NCI-H226 (cell line): ENCODE measurements around the gene MYBPH.
A peak's percentile ranks its signal among the peaks of the same experiment; 100 is the strongest.

Experiments used
- DNase-seq: peaks from one replicate; pipeline ENCODE4 v3.0.0-alpha.2; 2015

MYBPH gene

DNA sequence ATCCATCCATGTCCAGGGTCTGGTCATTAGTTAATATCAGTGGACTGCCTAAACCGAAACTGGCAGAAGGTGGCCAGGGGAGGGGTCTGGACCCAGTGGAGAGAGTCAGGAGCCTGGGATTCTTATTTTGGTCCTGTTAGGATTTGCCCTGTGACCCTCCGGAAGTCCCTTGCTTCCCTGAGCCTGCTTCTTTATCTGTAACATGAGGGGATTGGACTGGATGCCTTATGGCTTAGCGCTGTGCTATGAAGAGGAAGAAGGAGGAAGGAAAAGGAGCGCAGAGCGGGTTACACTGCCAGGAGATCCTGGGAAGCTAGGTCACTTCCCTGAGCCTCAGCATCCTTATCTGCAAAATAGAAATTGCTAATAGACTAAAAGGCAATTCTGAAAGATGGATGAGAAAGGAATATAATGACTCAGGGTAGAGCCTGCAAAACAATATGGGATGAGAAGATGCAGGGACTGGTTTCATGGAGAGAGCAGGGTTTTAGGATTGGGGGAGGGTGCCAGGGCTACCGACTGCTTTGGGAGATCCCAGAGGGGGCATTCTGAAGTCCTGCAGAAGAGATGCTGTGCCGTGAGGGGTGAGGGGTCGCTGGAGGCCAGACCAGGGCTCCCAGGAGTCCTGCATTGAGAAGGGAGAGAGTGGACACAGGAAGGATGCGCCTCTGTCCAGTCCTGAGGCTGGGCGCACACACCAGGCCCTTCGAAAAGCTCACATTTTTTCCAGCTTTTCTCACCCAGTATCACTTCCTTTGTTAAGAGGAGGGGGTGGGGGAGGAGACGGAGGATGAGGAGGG, 48.6 kb downstream of the MYBPH start:
- DNase-seq = no peak

DNA sequence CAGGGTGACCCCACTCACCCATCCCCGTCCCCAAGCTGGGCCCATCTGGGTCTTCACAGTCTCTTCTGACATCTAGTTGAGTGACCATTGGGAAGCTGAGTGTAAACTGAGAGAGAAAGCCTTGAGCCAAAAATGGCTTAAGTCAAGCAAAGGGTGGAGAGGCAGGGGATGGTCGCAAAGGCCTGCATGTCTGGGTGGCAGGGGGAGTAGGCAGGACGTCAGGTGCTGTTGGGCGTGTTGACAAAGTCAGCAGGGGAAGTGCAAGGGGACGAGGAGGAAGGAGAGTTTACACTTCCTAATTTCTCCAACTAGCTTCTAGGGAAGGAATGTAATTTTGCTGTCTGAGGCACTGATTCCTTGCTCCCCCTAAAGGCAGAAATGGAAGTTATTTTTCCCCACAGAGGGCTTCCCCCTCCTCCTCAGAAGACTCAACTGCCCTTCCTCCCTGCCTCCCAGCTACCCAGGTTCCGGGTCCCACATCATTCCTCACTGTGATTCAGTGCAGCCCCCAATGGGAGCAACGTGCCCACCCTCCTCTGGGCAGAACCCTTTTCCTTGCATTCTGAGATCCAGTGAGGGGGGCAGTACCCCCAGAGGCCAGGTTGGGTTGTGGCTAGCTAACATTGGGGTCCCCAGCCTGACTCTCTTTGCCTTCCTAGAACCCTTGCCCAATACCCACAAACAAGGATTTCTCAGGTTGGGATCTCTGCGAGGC, 49.3 kb downstream of the MYBPH start:
- no peak for DNase-seq

DNA sequence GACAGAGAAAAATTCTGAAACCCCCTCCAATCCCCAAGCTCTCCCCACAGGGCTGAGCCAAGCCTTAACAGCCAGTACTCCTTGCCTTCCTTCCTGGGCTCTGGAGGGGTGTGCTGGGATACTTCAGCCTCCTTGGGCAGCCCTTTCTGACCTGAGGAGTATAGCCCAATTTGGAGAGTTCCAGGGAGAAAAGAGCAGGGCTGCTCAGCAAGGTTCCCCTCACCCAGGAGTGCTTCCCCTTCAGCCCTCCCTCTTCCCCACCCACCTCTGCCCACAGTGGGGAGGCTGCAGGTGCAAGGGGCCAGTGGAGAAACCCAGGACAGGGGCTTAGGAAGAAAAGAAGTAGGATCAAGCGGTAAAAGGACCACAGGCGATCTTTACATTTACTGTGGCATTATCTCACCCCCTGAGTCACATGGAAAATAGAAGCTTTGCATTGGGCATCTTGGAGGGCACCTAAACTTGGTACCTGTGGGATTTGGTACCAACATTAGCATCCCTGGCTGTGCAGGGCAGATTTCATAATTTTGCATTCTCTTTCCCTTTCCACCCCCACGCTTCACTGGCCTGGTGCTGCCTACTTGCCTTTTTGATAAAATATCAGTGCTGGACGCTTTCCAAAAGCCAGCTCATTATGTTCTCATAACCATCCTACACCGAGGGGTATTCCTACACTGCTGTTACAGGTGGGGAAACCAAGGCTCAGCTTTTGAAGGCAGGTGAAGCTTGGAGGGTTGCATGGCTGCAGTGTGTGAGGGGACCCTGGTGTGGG, 50.9 kb downstream of the MYBPH start:
- peak; percentile 83 for DNase-seq

- DNase-seq = no peak
Observed at GRCh38 chr1:203124011-203124410, 51.6 kb downstream of the MYBPH start.

- DNase-seq = no peak
Observed at GRCh38 chr1:203122159-203122558, 53.5 kb downstream of the MYBPH start.

GRCh38 chr1:203121186-203122015, 54.2 kb downstream of the MYBPH start:
- no peak for DNase-seq

DNA sequence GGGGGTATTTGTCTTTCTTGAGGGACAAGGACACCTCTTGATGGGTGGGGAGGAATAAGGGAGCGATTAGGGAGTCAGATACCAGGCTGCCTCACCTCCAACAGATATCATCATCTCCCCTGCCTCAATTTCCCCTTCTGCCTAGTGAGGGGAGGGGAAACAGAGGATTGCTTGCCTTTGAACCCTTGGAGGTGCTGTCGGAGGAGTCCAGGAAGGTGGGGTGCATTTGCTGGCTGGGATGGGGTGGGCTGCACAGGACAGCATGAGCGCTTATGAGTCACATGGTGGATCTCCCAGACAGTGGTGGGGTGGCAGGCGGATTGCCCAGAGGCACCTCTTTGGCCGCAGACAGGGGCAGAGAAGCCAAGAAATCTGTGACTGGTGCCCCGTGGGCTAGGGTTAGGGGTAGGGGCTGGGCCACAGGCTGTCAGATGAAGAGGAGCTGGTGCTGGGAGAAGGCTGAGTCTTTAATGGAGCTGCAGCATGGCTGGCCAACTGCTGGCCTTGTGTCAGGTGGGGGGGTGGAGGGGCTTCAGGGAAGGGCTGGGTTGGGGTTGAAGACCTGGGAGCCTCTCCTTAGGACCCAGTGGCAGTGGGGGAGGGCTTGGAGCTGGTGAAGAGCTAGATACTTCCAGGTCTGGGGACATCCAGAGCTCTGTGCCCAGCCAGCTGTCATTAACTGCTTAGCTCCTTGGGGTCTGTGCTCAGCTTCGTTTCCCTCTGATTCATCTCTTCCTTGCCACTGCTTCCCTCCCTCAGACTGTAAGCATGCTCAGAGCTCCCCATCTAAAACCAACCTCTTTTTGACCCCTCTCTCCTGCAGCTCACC, 55.1 kb downstream of the MYBPH start:
- DNase-seq = no peak
